ENCODE results near the gene PDE4D. TPM values are rescaled to one million over a fixed set of nuclear protein-coding genes. Genes with fewer than 3 reads are reported as not detected.
"Not testable (repeated sequence)": the region's sequence is repeated elsewhere in the genome, so short reads cannot be mapped to it uniquely, and the experiment has no call there.

Gene PDE4D
- total RNA-seq, 1 donor from 2014 or later = 85.8 TPM

DNA sequence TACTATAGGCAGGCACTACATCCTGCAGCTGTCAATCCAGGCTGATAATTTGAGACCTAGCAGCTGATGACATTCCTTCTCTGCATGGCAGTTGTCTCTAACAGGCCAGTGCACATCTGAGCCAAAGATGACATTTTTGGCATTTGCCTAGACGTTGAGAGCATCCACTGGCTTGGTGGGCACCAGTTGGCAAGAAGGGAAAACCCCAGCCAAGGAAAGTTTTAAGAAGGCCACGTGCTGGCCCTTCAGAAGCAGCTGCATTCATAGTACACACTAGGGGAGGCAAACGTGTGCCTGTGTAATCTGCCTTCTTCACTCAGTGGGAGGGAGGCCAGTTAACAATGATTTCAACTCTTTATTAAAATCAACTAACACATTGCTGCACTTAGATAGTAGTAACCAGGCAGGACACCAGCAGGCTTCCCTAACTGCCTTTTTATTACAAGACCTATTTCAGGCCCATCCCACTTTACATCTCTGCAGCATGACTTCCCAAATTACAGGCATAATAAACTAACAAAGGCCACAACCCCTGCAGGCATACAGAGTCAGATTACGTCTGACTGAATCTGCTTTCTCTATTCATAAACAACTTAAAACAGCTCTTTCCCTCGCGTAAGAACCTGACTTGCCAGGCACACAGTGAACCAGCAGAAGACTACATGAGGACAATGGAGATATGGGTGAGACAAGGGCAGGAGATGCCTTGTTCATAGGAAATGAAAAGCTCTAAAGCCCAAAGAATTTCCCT lies 576.3 kb downstream of the PDE4D start:
- intact Hi-C loops (cut with DNase I) = no loop called here
- DNase-seq (no peak), ATAC-seq (no peak)
- no peaks in the 10 kb centered on the region for H3K9me3 ChIP-seq
- H3K4me3 ChIP-seq = no peak overlapping the region
- no peaks in the 10 kb centered on the region for H3K36me3 ChIP-seq
- H3K4me1 ChIP-seq = peaks cover 10% of the 10 kb centered on the region
- H3K27ac ChIP-seq = no peak overlapping the region
- TF ChIP-seq, protein P1, sequence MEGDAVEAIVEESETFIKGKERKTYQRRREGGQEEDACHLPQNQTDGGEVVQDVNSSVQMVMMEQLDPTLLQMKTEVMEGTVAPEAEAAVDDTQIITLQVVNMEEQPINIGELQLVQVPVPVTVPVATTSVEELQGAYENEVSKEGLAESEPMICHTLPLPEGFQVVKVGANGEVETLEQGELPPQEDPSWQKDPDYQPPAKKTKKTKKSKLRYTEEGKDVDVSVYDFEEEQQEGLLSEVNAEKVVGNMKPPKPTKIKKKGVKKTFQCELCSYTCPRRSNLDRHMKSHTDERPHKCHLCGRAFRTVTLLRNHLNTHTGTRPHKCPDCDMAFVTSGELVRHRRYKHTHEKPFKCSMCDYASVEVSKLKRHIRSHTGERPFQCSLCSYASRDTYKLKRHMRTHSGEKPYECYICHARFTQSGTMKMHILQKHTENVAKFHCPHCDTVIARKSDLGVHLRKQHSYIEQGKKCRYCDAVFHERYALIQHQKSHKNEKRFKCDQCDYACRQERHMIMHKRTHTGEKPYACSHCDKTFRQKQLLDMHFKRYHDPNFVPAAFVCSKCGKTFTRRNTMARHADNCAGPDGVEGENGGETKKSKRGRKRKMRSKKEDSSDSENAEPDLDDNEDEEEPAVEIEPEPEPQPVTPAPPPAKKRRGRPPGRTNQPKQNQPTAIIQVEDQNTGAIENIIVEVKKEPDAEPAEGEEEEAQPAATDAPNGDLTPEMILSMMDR (IDR thresholded peaks at IDR 0.05) = no peak
- H3K27me3 ChIP-seq = no peaks in the 10 kb centered on the region

DNA sequence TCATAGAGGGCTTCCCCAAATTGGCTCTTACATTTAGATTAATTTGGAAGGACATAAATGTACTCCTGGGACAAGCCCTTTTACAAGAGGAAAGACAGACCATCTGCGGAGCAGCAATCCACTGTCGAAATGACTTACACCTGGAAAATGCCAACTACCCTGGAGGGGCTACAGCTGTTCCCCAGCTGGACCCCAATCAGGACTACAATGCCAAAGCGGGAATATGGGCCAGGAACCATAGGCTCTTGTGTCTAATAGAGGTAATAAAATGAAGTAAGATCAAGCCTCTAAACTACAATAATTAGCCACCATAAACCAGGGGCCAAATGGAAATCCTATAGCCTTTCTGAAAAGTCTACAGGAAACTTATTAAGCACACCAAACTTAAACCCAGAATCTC lies 581.3 kb downstream of the PDE4D start:
- intact Hi-C loops (cut with DNase I) = no loop called here
- Histone ChIP-seq H3K36me3 (no peaks in the 10 kb centered on the region), H3K27me3 (no peaks in the 10 kb centered on the region), H3K4me3 (no peak overlapping the region), H3K4me1 (peaks cover 4% of the 10 kb centered on the region), H3K9me3 (no peaks in the 10 kb centered on the region), H3K27ac (no peak overlapping the region)
- ATAC-seq (no peak), DNase-seq (no peak)
- TF ChIP-seq, protein P1 (IDR thresholded peaks at IDR 0.05) = no peak

DNA sequence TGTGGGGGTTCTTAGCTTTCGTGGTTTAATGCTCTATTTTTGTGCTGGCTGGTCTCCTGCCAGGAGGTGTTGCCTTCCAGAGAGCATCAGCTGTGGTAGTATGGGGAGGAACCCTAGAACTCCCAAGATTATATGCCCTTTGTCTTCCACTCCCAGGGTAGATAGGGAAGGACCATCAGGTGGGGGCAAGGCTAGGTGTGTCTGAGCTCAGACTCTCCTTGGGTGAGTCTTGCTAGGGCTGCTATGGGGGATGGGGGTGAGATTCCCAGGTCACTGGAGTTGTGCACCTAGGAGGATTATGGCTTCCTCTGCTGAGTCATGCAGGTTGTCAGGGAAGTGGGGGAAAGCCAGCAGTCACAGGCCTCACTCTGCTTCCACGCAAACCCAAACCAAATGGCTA lies 584.8 kb downstream of the PDE4D start:
- ATAC-seq; DNase-seq; intact Hi-C loops (cut with DNase I): not testable (repeated sequence)

DNA sequence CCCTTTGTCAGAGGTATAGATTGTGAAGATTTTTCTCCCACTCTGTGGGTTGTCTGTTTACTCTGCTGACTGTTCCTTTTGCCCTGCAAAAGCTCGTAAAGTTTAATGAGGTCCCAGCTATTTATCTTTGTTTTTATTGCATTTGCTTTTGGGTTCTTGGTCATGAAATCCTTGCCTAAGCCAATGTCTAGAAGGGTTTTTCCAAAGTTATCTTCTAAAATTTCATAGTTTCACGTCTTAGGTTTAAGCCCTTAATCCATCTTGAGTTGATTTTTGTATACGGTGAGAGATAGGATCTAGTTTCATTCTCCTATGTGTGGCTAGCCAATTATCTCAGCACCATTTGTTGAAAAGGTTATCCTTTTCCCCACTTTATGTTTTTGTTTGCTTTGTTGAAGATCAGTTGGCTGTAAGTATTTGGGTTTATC lies 590.2 kb downstream of the PDE4D start:
- H3K27me3 ChIP-seq; H3K9me3 ChIP-seq; H3K4me3 ChIP-seq; H3K36me3 ChIP-seq; H3K27ac ChIP-seq; H3K4me1 ChIP-seq; DNase-seq; ATAC-seq; intact Hi-C loops (cut with DNase I): not testable (repeated sequence)

More for the DNA sequence above, 584.8 kb downstream of the PDE4D start:
- not testable (repeated sequence) for H3K4me1 ChIP-seq, H3K9me3 ChIP-seq, H3K27ac ChIP-seq, H3K27me3 ChIP-seq, H3K4me3 ChIP-seq, H3K36me3 ChIP-seq

DNA sequence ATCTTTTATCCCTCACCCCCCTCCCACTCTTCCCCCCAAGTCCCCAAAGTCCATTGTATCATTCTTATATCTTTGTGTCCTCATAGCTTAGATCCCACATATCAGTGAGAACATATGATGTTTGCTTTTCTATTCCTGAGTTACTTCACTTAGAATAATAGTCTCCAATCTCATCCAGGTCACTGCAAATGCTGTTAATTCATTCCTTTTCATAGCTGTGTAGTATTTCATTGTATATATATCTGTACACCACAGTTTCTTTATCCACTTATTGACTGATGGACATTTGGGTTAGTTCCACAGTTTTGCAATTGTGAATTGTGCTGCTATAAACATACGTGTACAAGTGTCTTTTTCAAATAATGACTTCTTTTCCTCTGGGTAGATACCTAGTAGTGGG lies 591.0 kb downstream of the PDE4D start:
- intact Hi-C loops (cut with DNase I); H3K36me3 ChIP-seq; H3K27me3 ChIP-seq; ATAC-seq; H3K27ac ChIP-seq; DNase-seq; H3K4me1 ChIP-seq; H3K9me3 ChIP-seq; H3K4me3 ChIP-seq: not testable (repeated sequence)

DNA sequence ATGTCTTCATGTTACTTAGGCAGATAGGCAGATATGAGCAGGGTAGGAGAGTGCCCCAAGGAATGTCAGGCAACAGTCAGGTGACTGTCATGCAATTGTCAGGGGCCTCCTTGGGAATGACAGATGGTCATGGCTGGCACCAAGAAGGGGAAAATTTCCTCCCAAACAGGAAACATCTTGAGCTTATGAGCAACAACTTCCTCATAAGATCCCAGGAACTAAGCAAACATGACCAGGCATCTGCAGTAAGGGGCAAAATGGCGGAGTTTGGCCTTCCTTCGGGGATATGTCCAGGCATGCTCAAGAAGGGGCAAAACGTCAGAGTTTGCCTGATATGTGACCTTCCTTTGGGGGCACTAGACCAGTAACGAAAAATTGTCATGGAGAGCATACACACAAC lies 591.8 kb downstream of the PDE4D start:
- Histone ChIP-seq H3K36me3 (no peaks in the 10 kb centered on the region), H3K4me1 (no peaks in the 10 kb centered on the region), H3K27me3 (no peaks in the 10 kb centered on the region), H3K9me3 (no peaks in the 10 kb centered on the region), H3K4me3 (no peak overlapping the region), H3K27ac (no peak overlapping the region)
- intact Hi-C loops (cut with DNase I) = no loop called here
- ATAC-seq = no peak
- no peak for DNase-seq
- TF ChIP-seq, protein P1 (IDR thresholded peaks at IDR 0.05) = no peak

DNA sequence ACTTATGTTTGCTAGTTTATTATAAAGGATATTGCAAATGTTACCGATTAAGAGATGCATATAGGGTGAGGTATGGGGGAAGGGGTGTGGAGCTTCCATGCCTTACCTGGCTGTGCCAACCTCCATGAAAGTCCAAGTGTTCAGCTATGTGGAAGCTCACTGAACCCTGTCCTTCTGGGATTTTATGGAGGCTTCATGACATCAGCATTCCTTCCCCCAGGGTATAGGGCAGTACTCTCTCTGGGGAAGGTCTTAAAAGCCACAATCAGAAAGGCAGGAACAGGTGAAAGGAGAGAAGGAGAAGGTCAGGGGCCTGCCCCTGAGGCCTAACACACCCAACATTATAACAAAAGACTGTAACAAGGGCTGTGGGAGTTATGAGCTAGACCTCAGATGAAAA lies 592.6 kb downstream of the PDE4D start:
- TF ChIP-seq, protein P1 (IDR thresholded peaks at IDR 0.05) = no peak
- ATAC-seq = no peak

More for the DNA sequence above, 592.6 kb downstream of the PDE4D start:
- no peaks in the 10 kb centered on the region for H3K27me3 ChIP-seq
- no peaks in the 10 kb centered on the region for H3K36me3 ChIP-seq
- H3K9me3 ChIP-seq = no peaks in the 10 kb centered on the region
- no peaks in the 10 kb centered on the region for H3K4me1 ChIP-seq
- no peak for DNase-seq
- no peak overlapping the region for H3K4me3 ChIP-seq
- no peak overlapping the region for H3K27ac ChIP-seq
- intact Hi-C loops (cut with DNase I) = no loop called here

Measured in upper lobe of right lung (tissue), 1 donor.